ENCODE data around the gene MACROD2.

The MACROD2 gene

DNA sequence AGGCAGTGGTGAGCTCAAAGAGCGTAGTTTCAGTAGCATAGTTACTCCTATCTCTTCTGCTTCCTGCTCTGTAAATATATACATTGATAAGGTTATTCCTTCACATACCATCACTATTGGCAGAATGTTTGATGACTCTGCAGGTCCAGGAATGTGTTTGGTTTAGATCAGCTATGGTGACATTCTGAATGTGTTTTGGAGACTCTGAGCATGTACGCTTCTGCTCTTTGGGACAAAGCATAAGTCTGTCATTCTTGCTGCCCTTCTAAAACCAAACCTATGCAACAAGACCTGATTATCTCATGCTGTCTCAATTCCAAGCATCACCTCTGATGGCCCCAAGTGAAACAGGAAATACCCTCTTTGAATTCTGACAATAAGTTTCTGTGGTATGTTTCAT lies 1503.6 kb downstream of the MACROD2 start:
- TF ChIP-seq, protein P1, sequence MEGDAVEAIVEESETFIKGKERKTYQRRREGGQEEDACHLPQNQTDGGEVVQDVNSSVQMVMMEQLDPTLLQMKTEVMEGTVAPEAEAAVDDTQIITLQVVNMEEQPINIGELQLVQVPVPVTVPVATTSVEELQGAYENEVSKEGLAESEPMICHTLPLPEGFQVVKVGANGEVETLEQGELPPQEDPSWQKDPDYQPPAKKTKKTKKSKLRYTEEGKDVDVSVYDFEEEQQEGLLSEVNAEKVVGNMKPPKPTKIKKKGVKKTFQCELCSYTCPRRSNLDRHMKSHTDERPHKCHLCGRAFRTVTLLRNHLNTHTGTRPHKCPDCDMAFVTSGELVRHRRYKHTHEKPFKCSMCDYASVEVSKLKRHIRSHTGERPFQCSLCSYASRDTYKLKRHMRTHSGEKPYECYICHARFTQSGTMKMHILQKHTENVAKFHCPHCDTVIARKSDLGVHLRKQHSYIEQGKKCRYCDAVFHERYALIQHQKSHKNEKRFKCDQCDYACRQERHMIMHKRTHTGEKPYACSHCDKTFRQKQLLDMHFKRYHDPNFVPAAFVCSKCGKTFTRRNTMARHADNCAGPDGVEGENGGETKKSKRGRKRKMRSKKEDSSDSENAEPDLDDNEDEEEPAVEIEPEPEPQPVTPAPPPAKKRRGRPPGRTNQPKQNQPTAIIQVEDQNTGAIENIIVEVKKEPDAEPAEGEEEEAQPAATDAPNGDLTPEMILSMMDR (IDR thresholded peaks at IDR 0.05; ENCODE audit: insufficient read depth, low read length, poor library complexity, severe bottlenecking): no peak
- H3K27me3 ChIP-seq (replicated peaks; ENCODE audit: control insufficient read depth, insufficient read depth, low read length): no peaks in the 10 kb centered on the region
- no peak for DNase-seq (ENCODE audit: extremely low read depth, insufficient read length)
- no peak overlapping the region for H3K4me3 ChIP-seq (replicated peaks; ENCODE audit: low read depth, low read length)
- H3K36me3 ChIP-seq (ENCODE audit: control insufficient read depth, insufficient read depth, low read length): no peaks in the 10 kb centered on the region

DNA sequence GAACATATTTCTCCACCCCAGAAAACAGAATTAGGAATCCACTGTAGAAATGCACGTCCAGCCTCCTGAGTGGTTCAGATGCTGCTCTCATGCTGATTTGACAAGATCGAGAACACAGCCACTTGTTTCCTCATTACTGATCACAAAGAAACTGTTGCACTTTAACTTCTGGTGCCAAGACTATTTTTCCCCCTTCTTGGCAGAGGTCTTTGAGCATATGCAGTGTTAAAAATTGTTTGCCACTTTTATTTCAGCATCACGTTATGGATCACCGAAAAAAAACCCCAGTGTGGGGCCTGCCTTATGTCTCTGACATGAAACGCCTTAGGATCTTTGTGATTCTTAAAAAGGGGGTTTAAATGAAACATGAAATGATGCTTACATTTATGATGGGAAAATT lies 1511.0 kb downstream of the MACROD2 start:
- DNase-seq (ENCODE audit: extremely low read depth, insufficient read length): no peak
- no peaks in the 10 kb centered on the region for H3K36me3 ChIP-seq (ENCODE audit: control insufficient read depth, insufficient read depth, low read length)
- TF ChIP-seq, protein P1 (IDR thresholded peaks at IDR 0.05; ENCODE audit: insufficient read depth, low read length, poor library complexity, severe bottlenecking): no peak
- no peaks in the 10 kb centered on the region for H3K27me3 ChIP-seq (replicated peaks; ENCODE audit: control insufficient read depth, insufficient read depth, low read length)
- H3K4me3 ChIP-seq (replicated peaks; ENCODE audit: low read depth, low read length): no peak overlapping the region

DNA sequence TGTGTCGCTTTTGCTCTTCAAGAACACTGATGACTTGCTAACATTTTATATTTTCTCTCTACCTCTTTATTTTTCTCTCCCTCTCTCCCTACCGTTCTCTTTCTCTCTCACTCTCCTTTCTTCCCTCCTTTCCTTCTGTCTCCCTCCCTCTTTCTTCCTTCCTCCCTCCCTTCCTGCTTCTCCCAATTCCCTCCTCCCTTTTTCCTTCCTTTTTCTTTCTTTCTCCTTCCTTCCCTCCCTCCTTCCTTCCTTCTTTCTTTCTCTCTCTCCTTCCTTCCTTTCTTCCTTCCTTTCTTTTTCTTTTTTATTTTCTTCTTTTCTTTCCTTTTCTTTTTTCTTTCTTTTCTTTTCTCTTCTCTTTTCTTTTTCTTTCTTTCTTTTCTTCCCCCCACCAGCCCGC lies 1511.8 kb downstream of the MACROD2 start:
- Histone ChIP-seq H3K27me3 (replicated peaks; ENCODE audit: control insufficient read depth, insufficient read depth, low read length) (no peaks in the 10 kb centered on the region), H3K4me3 (replicated peaks; ENCODE audit: low read depth, low read length) (no peak overlapping the region), H3K36me3 (ENCODE audit: control insufficient read depth, insufficient read depth, low read length) (no peaks in the 10 kb centered on the region)
- no peak for DNase-seq (ENCODE audit: extremely low read depth, insufficient read length)
- TF ChIP-seq, protein P1 (IDR thresholded peaks at IDR 0.05; ENCODE audit: insufficient read depth, low read length, poor library complexity, severe bottlenecking): no peak

DNA sequence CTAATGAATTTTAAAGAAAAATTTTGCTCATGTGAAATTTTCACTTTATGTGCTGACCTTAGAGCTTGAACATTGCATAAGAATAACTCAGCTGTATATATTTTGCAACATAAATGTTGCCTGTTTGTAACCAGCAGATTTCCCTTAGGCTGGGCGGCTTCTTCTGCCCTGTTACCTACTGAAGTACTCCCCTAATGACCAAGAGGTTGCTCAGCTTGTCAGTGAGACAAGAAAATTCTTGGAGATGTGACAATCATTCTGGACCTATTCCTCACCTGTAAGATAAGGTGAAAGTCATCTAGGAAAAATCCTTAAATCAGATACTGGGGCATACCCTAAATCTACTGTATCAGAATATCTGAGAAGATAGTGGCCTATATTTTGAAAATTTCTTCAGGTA lies 1516.2 kb downstream of the MACROD2 start:
- Histone ChIP-seq H3K36me3 (ENCODE audit: control insufficient read depth, insufficient read depth, low read length) (no peaks in the 10 kb centered on the region), H3K27me3 (replicated peaks; ENCODE audit: control insufficient read depth, insufficient read depth, low read length) (no peaks in the 10 kb centered on the region), H3K4me3 (replicated peaks; ENCODE audit: low read depth, low read length) (no peak overlapping the region)
- no peak for DNase-seq (ENCODE audit: extremely low read depth, insufficient read length)
- TF ChIP-seq, protein P1 (IDR thresholded peaks at IDR 0.05; ENCODE audit: insufficient read depth, low read length, poor library complexity, severe bottlenecking): no peak

DNA sequence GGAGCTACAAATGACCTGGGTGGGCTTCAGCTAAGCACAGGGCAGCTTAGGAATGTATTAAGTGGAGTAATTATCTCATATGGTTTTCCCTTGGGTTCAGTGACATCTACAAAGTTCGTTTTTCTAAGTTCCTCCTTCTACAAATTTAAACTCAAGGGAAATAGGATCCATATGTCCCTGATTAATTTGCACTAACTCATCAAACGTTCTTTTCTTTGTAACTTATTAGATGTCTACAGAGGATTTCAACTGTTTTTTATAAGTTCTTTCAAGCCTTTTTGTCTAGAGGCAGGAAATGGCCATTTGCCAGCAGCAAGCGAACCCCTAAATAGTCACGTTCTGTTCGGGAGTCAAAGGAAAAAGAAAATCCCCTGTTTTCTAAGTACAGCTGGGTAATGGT lies 1517.6 kb downstream of the MACROD2 start:
- DNase-seq (ENCODE audit: extremely low read depth, insufficient read length): no peak
- no peak overlapping the region for H3K4me3 ChIP-seq (replicated peaks; ENCODE audit: low read depth, low read length)
- no peaks in the 10 kb centered on the region for H3K27me3 ChIP-seq (replicated peaks; ENCODE audit: control insufficient read depth, insufficient read depth, low read length)
- no peaks in the 10 kb centered on the region for H3K36me3 ChIP-seq (ENCODE audit: control insufficient read depth, insufficient read depth, low read length)
- TF ChIP-seq, protein P1 (IDR thresholded peaks at IDR 0.05; ENCODE audit: insufficient read depth, low read length, poor library complexity, severe bottlenecking): no peak

DNA sequence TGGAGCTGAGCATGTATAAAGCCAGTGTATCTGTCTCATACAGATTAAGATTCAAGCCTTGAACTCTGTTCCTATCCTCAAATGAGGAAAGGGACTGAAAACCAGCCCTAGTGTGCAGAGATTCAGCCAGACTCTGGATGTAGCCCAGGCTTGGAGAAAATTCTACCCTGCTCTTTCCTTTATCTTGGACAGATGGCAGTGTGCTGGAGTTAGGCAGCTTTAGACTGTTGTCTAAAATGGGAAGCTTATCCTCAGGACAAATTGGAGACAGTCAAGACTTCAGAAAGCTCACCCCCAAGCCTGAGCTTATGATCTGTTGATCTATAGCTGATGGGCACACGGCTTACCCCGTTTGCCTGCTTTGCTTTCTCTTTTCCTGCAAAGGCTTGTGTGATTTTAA lies 1520.4 kb downstream of the MACROD2 start:
- H3K36me3 ChIP-seq (ENCODE audit: control insufficient read depth, insufficient read depth, low read length): no peaks in the 10 kb centered on the region
- TF ChIP-seq, protein P1 (IDR thresholded peaks at IDR 0.05; ENCODE audit: insufficient read depth, low read length, poor library complexity, severe bottlenecking): no peak
- DNase-seq (ENCODE audit: extremely low read depth, insufficient read length): no peak
- H3K27me3 ChIP-seq (replicated peaks; ENCODE audit: control insufficient read depth, insufficient read depth, low read length): no peaks in the 10 kb centered on the region
- H3K4me3 ChIP-seq (replicated peaks; ENCODE audit: low read depth, low read length): no peak overlapping the region

Measured in GM06990 (cell line).